Dermis blood vessel endothelial cell (primary cell): ENCODE data around the gene ERCC2. TPM values are rescaled to one million over a fixed set of nuclear protein-coding genes. Genes with fewer than 3 reads are reported as not detected.

Source experiments
- DNase-seq: peaks from one replicate; pipeline ENCODE4 v3.0.0; 2010
- total RNA-seq: library from RNA; depleted of rRNA; stranded (reverse); fragments of >200 nt; gene quantifications from 2 replicates; pipeline ENCODE4 v1.2.3, GENCODE V29; 2014

ERCC2 gene
- total RNA-seq, 1 donor from 2014 or later: 16.3 TPM

- no peak for DNase-seq
Measured at GRCh38 chr19:45400192-45400591, 29.8 kb upstream of the ERCC2 start.

- DNase-seq: no peak
Measured at GRCh38 chr19:45395821-45396617, 25.6 kb upstream of the ERCC2 start.

DNA sequence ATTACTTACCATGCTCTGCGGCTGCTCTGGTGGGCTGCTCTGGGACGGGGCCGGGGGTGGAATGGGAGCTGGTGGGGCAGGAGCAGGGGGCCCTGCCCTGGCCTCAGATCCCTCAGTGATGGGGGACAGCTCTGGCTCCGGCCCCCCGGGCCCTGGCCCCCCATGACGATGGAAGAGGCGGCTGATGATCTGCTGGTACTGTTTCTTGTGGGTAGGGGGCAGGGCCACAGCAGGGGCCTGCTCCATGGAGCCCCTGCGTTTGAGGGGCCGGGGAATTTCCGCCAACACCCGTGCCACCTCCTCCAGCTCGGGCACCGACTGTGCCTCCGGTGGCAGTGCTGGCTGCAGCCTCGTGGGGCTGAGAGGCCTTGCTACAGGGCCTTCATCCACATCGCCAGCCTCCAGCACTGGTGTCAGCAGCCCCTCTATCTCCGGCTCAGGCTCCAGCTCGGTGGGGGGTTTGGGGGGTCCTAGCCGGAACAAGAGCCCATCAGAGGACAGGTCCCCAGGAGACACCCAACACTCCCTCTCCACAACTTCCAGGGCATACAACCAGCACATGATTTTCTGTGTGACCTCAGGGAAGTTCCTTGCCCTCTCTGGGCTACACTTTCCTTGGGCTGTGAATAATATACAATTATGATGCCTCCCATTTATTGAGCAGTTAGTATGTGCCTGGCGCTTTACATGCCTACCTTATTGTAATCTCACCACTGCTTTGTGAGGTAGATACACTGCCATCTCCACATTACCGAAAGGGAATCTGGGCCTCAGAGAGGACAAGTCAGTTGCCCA lies 21.7 kb upstream of the ERCC2 start:
- no peak for DNase-seq

- DNase-seq: peak; percentile 23
Measured at GRCh38 chr19:45391346-45391745, 21.0 kb upstream of the ERCC2 start.

- no peak for DNase-seq
Measured at GRCh38 chr19:45385392-45386221, 15.2 kb upstream of the ERCC2 start.

DNA sequence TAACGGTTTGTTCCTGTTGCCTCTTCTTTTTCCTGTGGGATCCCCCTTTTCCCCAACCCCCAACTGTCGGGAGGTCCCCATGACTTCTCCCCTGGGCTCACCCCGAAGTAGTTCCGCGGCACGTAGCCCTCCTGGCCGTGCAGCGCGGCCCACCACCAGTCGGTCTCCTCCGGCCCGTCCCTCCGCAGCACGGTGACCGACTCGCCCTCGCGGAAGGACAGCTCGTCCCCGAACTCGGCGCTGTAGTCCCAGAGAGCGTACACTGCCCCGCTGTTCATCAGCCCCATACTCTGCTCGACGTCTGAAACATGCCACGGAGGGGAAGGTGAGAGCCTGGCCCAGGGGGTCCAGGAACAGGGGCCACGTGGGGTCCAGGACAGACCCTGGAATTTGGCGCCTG lies 12.1 kb upstream of the ERCC2 start:
- no peak for DNase-seq

- no peak for DNase-seq
Measured at GRCh38 chr19:45380107-45380506, 9.7 kb upstream of the ERCC2 start.

GRCh38 chr19:45376045-45376724 lies 5.8 kb upstream of the ERCC2 start:
- peak; percentile 96 for DNase-seq

DNA sequence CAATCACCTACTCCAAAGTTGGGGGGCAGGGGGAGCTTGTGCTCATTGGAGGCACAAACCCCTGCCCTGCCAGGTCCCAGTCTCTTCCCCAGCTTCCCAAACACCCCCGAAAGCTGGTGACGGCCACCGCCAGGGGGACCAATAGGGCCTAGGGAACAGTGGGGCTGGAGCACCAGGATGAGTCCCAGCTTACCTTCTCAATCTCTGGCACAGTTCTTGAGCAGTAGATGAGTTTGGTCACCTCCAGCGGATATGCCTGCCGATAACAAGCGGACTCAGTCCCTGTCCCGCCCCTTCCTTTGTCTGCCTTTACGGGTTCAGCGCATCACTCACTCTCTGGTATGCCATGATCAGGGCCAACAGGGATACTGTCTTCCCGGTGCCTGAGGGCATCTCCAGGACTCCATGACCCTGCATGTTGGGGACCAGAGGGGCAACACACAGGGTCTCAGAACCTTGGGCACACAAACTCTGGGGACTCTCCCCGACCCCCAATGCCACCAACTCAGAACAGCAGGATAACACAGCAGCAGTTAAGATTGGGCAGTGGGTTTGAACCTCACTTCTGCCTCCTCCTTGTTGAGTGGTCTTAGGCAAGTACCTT lies 1.5 kb downstream of the ERCC2 start:
- DNase-seq: peak; percentile 31

- no peak for DNase-seq
Measured at GRCh38 chr19:45368127-45368526, 2.2 kb downstream of the ERCC2 start.

GRCh38 chr19:45364696-45365095 lies 5.7 kb downstream of the ERCC2 start:
- no peak for DNase-seq

GRCh38 chr19:45363861-45364459 lies 6.4 kb downstream of the ERCC2 start:
- DNase-seq: no peak

GRCh38 chr19:45362291-45362690 lies 8.1 kb downstream of the ERCC2 start:
- no peak for DNase-seq

DNA sequence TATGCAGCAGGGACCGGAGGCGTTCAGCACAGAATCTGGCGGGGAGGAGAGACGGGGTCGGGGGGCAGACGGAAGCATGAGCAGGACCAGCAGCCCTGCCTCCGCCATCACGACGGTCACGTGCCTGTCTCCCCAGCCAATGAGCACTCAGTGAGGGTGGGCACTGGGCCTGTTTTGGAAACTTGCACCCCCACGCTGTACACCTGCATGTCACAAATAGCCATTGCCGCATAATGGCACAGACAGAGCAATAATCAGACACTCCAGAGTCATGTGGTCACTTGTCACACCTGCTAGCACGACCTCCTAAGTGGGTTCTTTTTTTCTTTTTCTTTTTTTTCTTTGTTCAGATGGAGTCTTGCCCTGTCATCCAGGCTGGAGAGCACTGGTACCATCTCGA lies 8.8 kb downstream of the ERCC2 start:
- no peak for DNase-seq

- no peak for DNase-seq
Measured at GRCh38 chr19:45358213-45358792, 12.1 kb downstream of the ERCC2 start.

GRCh38 chr19:45357445-45357783 lies 13.0 kb downstream of the ERCC2 start:
- no peak for DNase-seq

- no peak for DNase-seq
Measured at GRCh38 chr19:45356760-45357444, 13.5 kb downstream of the ERCC2 start.

DNA sequence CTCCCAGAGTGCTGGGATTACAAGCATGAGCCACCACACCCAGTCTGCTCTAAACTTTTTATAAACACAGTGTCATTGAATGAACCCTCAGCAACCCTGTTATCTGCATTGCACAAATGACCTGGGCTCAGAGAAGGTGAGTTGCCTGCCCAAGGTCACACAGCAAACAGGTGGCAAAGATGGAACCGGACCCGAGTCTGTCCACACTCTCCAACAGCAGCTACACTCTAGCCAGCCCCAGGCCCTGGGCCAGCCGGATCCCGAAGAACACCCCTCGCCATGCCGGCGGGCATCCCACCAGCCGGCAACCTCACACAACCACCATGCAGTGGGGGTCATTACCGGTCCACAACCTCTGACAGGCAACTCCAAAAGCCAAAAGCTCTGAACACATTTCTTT lies 14.5 kb downstream of the ERCC2 start:
- DNase-seq: no peak

- no peak for DNase-seq
Measured at GRCh38 chr19:45355402-45355801, 15.0 kb downstream of the ERCC2 start.

GRCh38 chr19:45354241-45354842 lies 16.0 kb downstream of the ERCC2 start:
- DNase-seq: no peak
